Measurements from ENCODE around the gene CDSN.
A peak's percentile ranks its signal among the peaks of the same experiment; 100 is the strongest.
"Not testable (repeated sequence)": the region's sequence is repeated elsewhere in the genome, so short reads cannot be mapped to it uniquely, and the experiment has no call there.

CDSN gene

GRCh38 chr6:31120151-31120915 is at the start of gene CDSN:
TSS of gene CDSN (minus strand) at chr6:31120446. CDS start at chr6:31120419, 27 bp downstream.
- DNase-seq (ENCODE audit: low read depth, low spot score): no peak
- Histone ChIP-seq H3K9me3 (ENCODE audit: insufficient read depth, low read length) (no peaks in the 10 kb centered on the region; the same call in 1 of the 2 replicates), H3K4me3 (ENCODE audit: insufficient read length, low read depth) (no peak within 1 kb of the TSS), H3K9ac (ENCODE audit: insufficient read length, low read depth) (no peak within 1 kb of the TSS), H3K36me3 (ENCODE audit: insufficient read depth, insufficient read length, low read length) (peaks cover 10% of the 10 kb centered on the region), H3K4me1 (ENCODE audit: insufficient read depth, insufficient read length) (peaks cover 6% of the 10 kb centered on the region), H3K27me3 (ENCODE audit: insufficient read depth, insufficient read length) (no peaks in the 10 kb centered on the region)
- TF ChIP-seq SUZ12 (IDR thresholded peaks at IDR 0.05; ENCODE audit: extremely low read depth, insufficient read depth, insufficient read length): no peak
- TF ChIP-seq ZNF274 (IDR thresholded peaks at IDR 0.05; ENCODE audit: low read depth, low read length): no peak
- TF ChIP-seq YY1 (IDR thresholded peaks at IDR 0.05; ENCODE audit: insufficient read depth, insufficient read length): no peak

DNA sequence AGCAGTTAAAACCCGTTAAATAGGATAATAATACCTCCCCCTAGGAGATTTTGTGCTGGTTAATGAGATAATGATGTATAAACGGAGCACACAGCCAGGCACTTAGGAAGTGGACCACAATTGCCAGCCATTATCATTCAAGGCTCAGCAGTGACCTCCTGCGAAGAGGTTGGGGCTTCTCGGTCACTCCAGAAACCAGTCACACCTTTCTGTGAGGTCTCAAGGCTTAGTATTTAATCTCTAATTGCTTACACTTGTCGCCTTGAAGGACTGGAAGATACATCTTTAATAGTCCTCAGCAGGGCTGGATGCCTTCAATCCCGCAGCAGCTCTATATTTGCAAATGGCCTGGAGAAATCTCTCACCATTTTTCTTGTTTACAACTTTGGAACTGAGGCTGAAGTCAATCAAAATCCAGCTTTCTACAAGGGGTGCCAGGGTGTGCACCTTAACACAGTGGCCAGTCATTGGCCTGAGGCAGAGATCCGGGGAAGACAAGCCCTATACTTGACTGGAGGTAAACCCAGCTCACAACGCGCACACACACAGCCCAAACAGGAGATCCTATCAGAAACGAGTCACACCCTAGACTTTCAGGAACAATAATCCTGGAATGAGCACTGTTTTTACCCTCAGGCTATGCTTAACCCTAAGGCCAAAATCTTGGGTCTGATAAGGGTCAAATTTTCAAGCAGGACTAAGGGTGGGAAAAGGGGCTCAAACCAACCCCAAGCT is 49.0 kb upstream of the CDSN start:
- Histone ChIP-seq H3K9ac (ENCODE audit: insufficient read length, low read depth) (peak overlapping the region; percentile 95), H3K27me3 (ENCODE audit: insufficient read depth, insufficient read length) (no peaks in the 10 kb centered on the region), H3K4me3 (ENCODE audit: insufficient read length, low read depth) (peak overlapping the region; percentile 72), H3K4me1 (ENCODE audit: insufficient read depth, insufficient read length) (peaks cover 6% of the 10 kb centered on the region), H3K9me3 (ENCODE audit: insufficient read depth, low read length) (no peaks in the 10 kb centered on the region), H3K36me3 (ENCODE audit: insufficient read depth, insufficient read length, low read length) (peaks cover 39% of the 10 kb centered on the region)
- DNase-seq (ENCODE audit: low read depth, low spot score): no peak
- TF ChIP-seq SUZ12 (IDR thresholded peaks at IDR 0.05; ENCODE audit: extremely low read depth, insufficient read depth, insufficient read length) (no peak), YY1 (IDR thresholded peaks at IDR 0.05; ENCODE audit: insufficient read depth, insufficient read length) (no peak)

GRCh38 chr6:31168606-31169005 is 48.4 kb upstream of the CDSN start:
- DNase-seq (ENCODE audit: low read depth, low spot score): no peak
- no peak for TF ChIP-seq YY1 (IDR thresholded peaks at IDR 0.05; ENCODE audit: insufficient read depth, insufficient read length)
- TF ChIP-seq ZNF274 (IDR thresholded peaks at IDR 0.05; ENCODE audit: low read depth, low read length): no peak
- TF ChIP-seq SUZ12 (IDR thresholded peaks at IDR 0.05; ENCODE audit: extremely low read depth, insufficient read depth, insufficient read length): no peak
- Histone ChIP-seq H3K4me3 (ENCODE audit: insufficient read length, low read depth) (peak overlapping the region; percentile 72), H3K27me3 (ENCODE audit: insufficient read depth, insufficient read length) (no peaks in the 10 kb centered on the region), H3K4me1 (ENCODE audit: insufficient read depth, insufficient read length) (peaks cover 6% of the 10 kb centered on the region), H3K9ac (ENCODE audit: insufficient read length, low read depth) (peak overlapping the region; percentile 95), H3K9me3 (ENCODE audit: insufficient read depth, low read length) (no peaks in the 10 kb centered on the region), H3K36me3 (ENCODE audit: insufficient read depth, insufficient read length, low read length) (peaks cover 43% of the 10 kb centered on the region)

- no peak overlapping the region for H3K9ac ChIP-seq (ENCODE audit: insufficient read length, low read depth)
- DNase-seq (ENCODE audit: low read depth, low spot score): no peak
- no peaks in the 10 kb centered on the region for H3K27me3 ChIP-seq (ENCODE audit: insufficient read depth, insufficient read length)
- peaks cover 69% of the 10 kb centered on the region for H3K36me3 ChIP-seq (ENCODE audit: insufficient read depth, insufficient read length, low read length)
- H3K9me3 ChIP-seq (ENCODE audit: insufficient read depth, low read length): no peaks in the 10 kb centered on the region
- H3K4me1 ChIP-seq (ENCODE audit: insufficient read depth, insufficient read length): peaks cover 7% of the 10 kb centered on the region
- H3K4me3 ChIP-seq (ENCODE audit: insufficient read length, low read depth): no peak overlapping the region
- no peak for TF ChIP-seq YY1 (IDR thresholded peaks at IDR 0.05; ENCODE audit: insufficient read depth, insufficient read length)
- TF ChIP-seq ZNF274 (IDR thresholded peaks at IDR 0.05; ENCODE audit: low read depth, low read length): no peak
- TF ChIP-seq SUZ12 (IDR thresholded peaks at IDR 0.05; ENCODE audit: extremely low read depth, insufficient read depth, insufficient read length): no peak
Measured at GRCh38 chr6:31165986-31166385, 45.7 kb upstream of the CDSN start.

GRCh38 chr6:31165064-31165832 is 45.0 kb upstream of the CDSN start:
- H3K9ac ChIP-seq (ENCODE audit: insufficient read length, low read depth); H3K27me3 ChIP-seq (ENCODE audit: insufficient read depth, insufficient read length); H3K9me3 ChIP-seq (ENCODE audit: insufficient read depth, low read length); H3K4me3 ChIP-seq (ENCODE audit: insufficient read length, low read depth); H3K4me1 ChIP-seq (ENCODE audit: insufficient read depth, insufficient read length); DNase-seq (ENCODE audit: low read depth, low spot score): not testable (repeated sequence)
- H3K36me3 ChIP-seq (ENCODE audit: insufficient read depth, insufficient read length, low read length): peaks cover 69% of the 10 kb centered on the region

DNA sequence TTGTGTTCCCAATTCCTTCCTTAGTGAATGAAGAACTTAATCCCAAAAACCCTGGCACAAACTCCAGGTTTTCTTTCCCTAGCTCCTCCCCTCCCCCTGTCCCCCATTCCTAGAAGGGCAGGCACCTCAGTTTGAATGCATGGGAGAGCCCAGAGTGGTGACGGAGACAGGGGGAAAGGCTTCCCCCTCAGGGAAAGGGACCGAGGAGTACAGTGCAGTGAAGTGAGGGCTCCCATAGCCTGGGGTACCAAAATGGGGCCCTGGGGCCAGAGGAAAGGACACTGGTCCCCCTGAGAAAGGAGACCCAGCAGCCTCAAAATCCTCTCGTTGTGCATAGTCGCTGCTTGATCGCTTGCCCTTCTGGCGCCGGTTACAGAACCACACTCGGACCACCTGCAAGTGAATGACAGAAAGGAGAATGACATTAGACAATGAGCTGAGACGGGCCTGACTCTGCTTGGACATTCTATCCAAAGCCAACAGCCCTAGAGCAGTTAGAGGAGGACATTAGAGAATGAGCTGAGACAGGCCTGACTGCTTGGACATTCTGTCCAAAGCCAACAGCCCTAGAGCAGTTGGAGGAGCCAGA is 44.3 kb upstream of the CDSN start:
- H3K36me3 ChIP-seq (ENCODE audit: insufficient read depth, insufficient read length, low read length): peaks cover 69% of the 10 kb centered on the region

DNA sequence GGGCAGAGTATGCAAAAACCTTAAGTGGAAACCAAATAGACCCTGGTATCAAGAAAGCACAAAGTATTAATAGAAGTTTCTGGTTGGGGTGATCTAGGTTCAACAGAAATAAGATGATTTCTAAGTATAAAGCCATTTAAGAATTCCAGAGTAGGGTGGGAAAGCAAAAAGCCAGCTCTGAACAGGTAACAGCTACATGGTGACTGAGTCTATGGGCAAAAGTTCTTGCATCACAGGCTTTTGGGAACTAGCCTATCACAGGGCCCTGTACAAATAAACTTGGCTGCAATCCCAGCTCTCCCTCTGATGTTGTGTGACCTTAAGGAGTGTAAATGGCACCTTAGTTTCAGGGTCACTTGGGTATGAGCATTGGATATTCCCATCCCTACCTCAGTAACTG is 43.7 kb upstream of the CDSN start:
- no peaks in the 10 kb centered on the region for H3K9me3 ChIP-seq (ENCODE audit: insufficient read depth, low read length)
- TF ChIP-seq ZNF274 (IDR thresholded peaks at IDR 0.05; ENCODE audit: low read depth, low read length): no peak
- no peak for TF ChIP-seq YY1 (IDR thresholded peaks at IDR 0.05; ENCODE audit: insufficient read depth, insufficient read length)
- no peak for TF ChIP-seq SUZ12 (IDR thresholded peaks at IDR 0.05; ENCODE audit: extremely low read depth, insufficient read depth, insufficient read length)
- H3K27me3 ChIP-seq (ENCODE audit: insufficient read depth, insufficient read length): no peaks in the 10 kb centered on the region
- H3K36me3 ChIP-seq (ENCODE audit: insufficient read depth, insufficient read length, low read length): peaks cover 64% of the 10 kb centered on the region
- DNase-seq (ENCODE audit: low read depth, low spot score): no peak
- H3K4me3 ChIP-seq (ENCODE audit: insufficient read length, low read depth): no peak overlapping the region
- H3K4me1 ChIP-seq (ENCODE audit: insufficient read depth, insufficient read length): peaks cover 7% of the 10 kb centered on the region
- H3K9ac ChIP-seq (ENCODE audit: insufficient read length, low read depth): no peak overlapping the region

More for the DNA sequence above, 44.3 kb upstream of the CDSN start:
- not testable (repeated sequence) for H3K4me3 ChIP-seq (ENCODE audit: insufficient read length, low read depth); H3K27me3 ChIP-seq (ENCODE audit: insufficient read depth, insufficient read length); H3K4me1 ChIP-seq (ENCODE audit: insufficient read depth, insufficient read length); H3K9me3 ChIP-seq (ENCODE audit: insufficient read depth, low read length); DNase-seq (ENCODE audit: low read depth, low spot score); H3K9ac ChIP-seq (ENCODE audit: insufficient read length, low read depth)

Measured in NT2/D1 (cell line).